HG03565 (cell line): ENCODE measurements around the gene MTFP1.
"Not testable (repeated sequence)": the region's sequence is repeated elsewhere in the genome, so short reads cannot be mapped to it uniquely, and the experiment has no call there.

Experiments used
- ATAC-seq: cut with Tn5 transposase; IDR thresholded peaks from one replicate; pipeline ENCODE4 v1.9.1; 2021; ENCODE audit warnings: mild to moderate bottlenecking, moderate library complexity; ENCODE audit not compliant: unreplicated experiment

Gene MTFP1

GRCh38 chr22:30425616-30426387 lies at the start of gene MTFP1:
TSS of gene MTFP1 (plus strand) at chr22:30425768. CDS start at chr22:30425880, 112 bp downstream.
- no peak for ATAC-seq

GRCh38 chr22:30380011-30380410 lies 45.6 kb upstream of the MTFP1 start:
- ATAC-seq, result no peak

DNA sequence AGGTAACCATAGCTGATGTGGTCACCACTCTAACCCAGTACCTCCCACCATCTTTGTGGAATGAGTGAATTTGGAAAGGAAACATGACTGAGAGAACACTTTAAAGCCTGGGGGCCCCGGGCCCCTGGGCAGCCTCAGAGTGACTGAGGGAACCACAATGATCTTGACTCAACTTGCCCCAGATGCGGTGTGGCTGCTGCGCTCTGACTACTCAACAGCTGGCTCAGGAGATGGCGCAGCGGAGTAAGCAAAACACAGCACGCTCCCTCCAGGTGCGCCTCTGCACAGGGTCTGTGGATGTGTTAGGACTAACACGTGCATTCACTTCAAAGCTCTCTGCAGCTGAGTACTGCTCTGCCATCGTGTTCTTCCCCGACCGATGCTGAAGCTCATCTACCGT lies 44.3 kb upstream of the MTFP1 start:
- no peak for ATAC-seq

- no peak for ATAC-seq
Measured at GRCh38 chr22:30382340-30382739, 43.2 kb upstream of the MTFP1 start.

DNA sequence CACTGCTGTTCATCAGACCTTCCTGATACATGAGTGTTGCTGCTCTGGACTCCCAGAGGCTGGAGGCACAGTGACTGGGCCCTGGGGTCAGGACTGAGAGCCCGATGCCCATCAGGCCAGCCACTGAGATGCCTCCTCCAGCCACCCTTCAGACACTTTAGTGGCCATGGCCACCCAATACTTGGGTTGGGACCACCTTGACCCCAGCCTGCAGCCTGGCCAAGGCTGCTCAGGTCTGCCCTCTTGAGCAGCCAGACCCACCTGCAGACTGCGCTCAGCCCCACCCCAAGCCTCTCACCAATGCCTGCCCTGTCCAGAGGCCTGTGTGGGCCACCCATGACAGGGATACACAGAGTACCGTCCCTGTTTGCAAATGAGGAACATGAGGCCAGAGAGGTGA lies 42.5 kb upstream of the MTFP1 start:
- ATAC-seq, result no peak

- ATAC-seq, result no peak
Measured at GRCh38 chr22:30385942-30386341, 39.6 kb upstream of the MTFP1 start.

DNA sequence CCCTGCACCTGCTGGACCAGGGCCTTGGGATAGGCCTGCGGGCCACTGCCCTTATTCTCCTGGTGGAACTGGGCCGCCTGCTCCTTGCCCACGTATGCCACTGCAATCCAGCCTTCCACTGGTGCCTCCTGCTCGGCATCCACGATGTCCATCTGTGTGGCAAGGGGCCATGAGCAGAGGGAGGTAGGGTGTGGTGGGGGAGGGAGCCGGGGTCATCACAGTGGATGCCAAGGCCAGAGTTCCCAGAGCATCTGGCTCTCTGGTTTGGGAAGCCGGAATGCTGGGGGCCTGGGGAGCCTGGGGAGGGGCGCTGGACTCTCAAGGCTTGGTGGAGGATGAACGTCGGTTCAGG lies 39.0 kb upstream of the MTFP1 start:
- ATAC-seq, result no peak

GRCh38 chr22:30386960-30387827 lies 38.4 kb upstream of the MTFP1 start, which contains the start of gene RNF215:
TSS of gene RNF215 (minus strand) at chr22:30387411. CDS start at chr22:30387313, 98 bp downstream.
- peak; percentile 52 for ATAC-seq

DNA sequence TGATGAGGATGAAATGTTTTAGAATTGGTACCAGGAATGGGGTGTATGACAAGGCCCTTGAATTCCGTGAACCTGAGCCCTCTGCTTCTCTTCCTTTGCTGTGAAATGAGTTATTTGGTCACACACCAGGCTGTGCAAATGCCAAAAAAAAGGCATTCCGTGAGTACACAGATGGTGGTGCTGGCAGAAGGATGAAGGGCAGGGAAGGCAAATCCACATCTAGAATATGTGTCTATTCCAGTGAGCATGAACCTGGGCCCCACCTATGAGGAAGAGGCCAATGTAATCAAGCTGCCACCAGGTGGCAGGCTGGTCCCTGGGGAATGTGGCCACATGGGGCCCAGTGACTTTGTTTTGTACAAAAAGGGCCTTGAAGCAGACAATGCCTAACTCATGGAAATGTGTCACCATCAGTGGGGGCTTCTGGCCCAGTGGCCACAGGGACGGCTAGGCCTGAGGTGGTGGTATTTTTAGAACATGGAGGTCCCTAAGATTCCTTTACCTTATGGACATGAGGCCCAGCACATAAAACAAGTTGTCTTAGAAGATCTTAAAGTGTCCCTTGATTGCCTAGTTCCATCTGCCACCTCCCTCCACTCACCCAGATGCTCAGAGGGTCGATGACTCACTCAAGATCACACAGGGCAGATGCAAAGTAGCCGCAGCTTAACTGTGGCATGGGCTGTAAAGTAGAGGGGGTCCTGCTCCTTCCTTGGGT lies 34.4 kb upstream of the MTFP1 start:
- no peak for ATAC-seq

GRCh38 chr22:30392661-30393321 lies 32.8 kb upstream of the MTFP1 start:
- ATAC-seq, result no peak

GRCh38 chr22:30393322-30393680 lies 32.3 kb upstream of the MTFP1 start:
- no peak for ATAC-seq

DNA sequence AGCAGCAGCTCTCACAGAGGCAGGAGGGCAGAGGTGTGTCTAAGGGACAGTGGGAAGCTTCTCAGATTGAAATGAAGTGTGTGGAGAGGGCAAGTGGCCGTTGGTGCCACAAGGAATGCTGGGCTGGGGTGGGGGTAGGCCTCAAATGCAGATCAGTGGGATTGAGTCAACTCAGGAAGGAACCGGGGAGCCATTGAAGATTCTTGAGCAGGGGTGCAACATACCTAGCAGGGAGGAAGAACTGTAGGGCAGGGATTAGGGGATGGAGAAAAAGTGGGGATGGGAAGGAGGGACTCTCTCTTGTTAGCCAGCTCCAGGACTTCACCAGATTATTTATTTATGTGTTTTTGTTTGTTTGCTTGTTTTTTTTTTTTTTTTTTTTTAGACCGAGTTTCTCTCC lies 31.7 kb upstream of the MTFP1 start:
- no peak for ATAC-seq

DNA sequence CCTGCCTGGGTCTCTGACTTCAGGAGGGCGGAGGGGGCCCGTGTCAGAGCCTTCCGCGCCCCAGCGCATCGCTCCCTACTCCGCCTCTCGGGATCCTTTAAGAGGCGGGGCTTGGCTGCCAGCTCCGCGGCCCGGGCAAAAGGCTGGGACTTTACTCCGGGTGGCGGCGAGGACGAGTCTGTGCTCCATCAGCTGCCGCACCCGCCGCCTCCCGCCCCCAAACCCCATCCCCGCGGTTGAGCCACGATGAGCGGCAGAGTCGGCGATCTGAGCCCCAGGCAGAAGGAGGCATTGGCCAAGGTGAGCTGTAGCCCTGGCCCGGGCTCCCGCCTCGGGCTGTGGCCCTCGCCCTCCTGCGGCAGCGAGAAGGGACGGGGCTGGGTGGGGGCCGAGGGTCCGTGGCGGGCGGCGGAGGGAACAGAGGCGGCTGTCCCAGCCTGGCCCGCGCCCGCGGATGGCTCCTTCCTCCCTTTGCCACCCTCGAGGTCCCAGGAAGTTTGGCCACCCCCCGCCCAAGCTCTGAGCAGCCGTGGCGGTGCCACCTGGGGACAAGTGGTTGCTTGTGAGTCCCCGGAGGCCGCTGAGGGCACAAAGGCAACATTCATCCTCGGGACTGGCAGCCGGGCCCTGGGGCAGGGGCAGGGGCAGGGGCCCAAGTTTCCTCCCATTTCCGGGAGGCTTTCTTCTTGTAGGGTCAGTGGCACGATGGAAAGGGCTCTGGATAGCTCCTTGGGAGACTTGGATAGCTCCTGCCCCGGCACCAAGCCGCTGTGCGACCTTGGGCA lies 28.5 kb upstream of the MTFP1 start, which contains the start of gene SEC14L2:
Gene SEC14L2 (plus strand): TSS at position 148 of the 785 bp plus-strand sequence. CDS start 99 bp downstream, at position 247.
- no peak for ATAC-seq

DNA sequence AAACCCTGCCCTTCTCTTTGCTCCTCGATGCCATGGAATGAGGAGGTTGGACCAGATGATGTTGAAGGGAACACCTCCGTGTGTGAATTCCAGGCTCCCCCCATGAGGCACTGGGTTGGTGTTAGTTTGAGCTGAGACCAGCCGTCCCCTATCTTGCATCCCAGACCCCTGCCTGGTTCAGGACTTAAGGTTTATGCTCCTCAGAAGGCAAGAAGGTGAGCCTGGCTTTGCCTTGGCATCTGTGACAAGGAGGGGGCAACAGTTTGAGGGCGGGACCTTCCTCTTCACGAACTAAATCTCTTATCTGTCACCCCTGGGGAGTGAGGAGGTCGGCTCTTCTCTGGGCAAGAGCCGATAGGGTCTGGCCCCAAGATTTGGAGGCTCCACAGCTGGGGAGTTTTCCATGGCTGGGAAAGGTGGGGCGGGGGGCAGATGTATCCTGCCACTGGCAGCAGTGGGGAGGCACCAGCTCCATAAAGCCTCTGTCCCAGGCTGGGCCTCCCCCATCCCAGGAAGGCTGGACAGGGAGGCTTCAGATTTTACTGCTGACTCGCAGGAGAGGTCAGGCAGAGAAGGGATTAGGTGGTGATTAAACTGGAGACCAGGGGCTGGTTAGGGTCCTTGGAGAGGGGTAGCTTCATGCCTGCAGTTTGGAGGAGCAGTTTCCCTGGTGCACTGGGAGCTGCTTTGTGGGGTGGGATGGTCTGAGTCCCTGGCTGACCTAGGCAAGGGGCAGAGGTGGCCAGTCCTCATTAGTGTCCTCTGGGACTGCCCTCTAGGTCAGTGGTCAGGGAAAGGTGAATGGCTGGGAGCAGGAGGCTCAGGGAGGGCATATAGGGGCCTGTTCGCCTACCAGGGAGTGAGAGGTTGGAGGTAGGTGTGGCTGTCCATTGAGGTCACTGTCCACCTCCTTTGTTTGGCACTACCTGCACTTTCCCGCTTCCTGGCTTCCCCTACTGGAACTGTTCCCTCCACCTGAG lies 27.6 kb upstream of the MTFP1 start:
- ATAC-seq, result no peak

DNA sequence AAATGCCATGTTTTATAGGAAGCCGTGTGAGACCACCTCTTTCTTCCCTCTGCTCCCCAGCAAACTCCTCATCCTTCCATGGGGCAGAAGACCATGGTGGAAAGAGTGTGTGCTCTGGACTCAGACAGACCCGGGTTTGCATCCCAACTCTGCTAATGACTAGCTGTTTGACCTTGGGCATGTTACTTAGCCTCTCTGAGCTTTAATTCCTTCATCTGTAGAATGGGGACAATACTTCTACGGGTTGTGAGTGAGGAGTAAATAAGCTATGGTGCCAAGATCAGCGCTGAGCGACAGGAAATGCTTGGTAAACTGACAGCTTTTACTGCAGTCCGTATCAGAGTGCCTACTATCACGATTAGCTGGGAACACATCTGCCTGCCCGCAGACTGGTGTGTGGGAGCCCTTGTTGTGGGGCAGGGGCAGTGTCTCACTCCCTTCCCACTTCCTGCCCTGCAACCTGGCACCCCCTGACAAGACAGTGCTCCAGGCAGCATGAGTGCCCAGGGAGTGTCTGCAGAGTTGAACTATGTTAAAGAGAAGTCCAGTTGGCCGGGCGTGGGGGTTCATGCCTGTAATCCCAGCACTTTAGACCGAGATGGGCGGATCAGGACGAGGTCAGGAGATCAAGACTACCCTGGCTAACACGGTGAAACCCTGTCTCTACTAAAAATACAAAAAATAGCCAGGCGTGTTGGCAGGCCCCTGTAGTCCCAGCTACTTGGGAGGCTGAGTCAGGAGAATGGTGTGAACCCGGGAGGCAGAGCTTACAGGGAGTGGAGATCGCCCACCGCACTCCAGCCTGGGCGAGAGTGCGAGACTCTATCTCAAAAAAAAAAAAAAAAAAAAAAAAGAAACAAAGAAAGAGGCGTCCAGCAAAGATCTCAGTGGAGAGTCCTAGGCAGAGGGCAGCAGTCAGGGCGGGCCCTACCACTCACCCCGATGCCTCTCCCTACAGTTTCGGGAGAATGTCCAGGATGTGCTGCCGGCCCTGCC lies 26.6 kb upstream of the MTFP1 start:
- ATAC-seq, result no peak

DNA sequence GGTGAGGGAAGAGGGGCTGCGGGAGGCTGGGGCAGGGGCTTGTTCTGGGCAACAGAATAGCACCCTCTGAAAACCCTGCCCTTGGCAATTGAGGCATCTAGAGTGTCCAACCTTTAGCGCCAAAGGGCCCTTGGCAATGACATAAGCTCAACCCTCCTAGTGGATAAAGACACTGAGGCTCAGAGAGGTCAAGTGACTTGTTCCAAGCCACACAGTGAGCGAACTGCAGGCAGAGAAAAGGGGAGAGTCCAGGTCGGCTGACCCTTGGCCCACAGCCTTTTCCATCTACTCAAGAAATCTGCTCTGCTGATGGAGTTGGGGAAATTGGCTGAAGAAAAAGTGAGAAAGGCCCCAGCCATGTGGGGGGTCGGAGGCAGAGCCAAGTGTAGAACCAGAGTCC lies 25.9 kb upstream of the MTFP1 start:
- ATAC-seq, result no peak

DNA sequence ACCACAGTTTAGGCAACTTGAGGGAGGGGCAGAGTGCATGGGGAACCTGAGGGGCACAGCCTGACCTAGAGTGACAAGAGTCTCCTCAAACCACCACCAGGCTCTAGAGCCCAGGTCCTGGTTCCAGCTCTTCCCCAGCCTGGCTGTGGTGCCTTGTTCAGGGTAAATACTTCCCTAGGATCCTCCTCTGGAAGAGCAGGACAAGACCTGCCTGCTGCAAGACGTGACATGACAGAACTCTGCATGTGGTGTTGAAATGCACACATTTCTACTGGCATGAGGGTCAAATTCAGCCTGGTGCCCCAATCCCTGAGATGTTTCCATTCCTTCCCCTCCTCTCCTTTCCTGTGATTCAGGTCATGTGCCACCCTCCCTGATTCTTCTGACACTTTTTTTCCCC lies 25.4 kb upstream of the MTFP1 start:
- ATAC-seq, result no peak

GRCh38 chr22:30401024-30401423 lies 24.5 kb upstream of the MTFP1 start:
- ATAC-seq, result not testable (repeated sequence)
